ENCODE measurements around the gene THSD7B. TPM values are rescaled to one million over a fixed set of nuclear protein-coding genes. Genes with fewer than 3 reads are reported as not detected.

THSD7B gene
- polyA plus RNA-seq, 2 of the 4 experiments (the other 2 are of a cell fraction) = not detected

- no peak overlapping the region for H3K27ac ChIP-seq
- H3K4me1 ChIP-seq = no peaks in the 10 kb centered on the region
- ATAC-seq (no peak), DNase-seq (ENCODE audit: low read depth in 1 of 2, low spot score in 1 of 2) (no peak), FAIRE-seq (no peak)
- no peak overlapping the region for H3K4me3 ChIP-seq
- WGBS (ENCODE audit: missing lambda C conversion rate) = 0% methylated on average over 3 of the region's 9 CpGs
- no peaks in the 10 kb centered on the region for H3K9me3 ChIP-seq
- H3K4me2 ChIP-seq = no peak overlapping the region
- POLR2A ChIA-PET = no interaction called here
- CTCF ChIA-PET = no interaction called here
- TF ChIP-seq KDM1A (IDR thresholded peaks at IDR 0.05; ENCODE audit: low read depth) (no peak), FOSB (CRISPR knock-in tag; IDR thresholded peaks at IDR 0.05) (no peak), POLR2AphosphoS2 (conservative IDR thresholded peaks at IDR 0.05; ENCODE audit: low read length) (no peak), SMC3 (IDR thresholded peaks at IDR 0.05) (no peak), JUNB (IDR thresholded peaks at IDR 0.05) (no peak), HES2 (IDR thresholded peaks at IDR 0.05) (no peak), CHD4 (IDR thresholded peaks at IDR 0.05; ENCODE audit: borderline replicate concordance) (no peak), FOSL2 (IDR thresholded peaks at IDR 0.05) (no peak), FOSL2 (CRISPR knock-in tag; IDR thresholded peaks at IDR 0.05) (no peak), MAFK (IDR thresholded peaks at IDR 0.05; ENCODE audit: partially characterized antibody) (no peak), REST (IDR thresholded peaks at IDR 0.05) (no peak), RCOR1 (IDR thresholded peaks at IDR 0.05; ENCODE audit: low read depth, low read length) (no peak), CBX8 (IDR thresholded peaks at IDR 0.05) (no peak), NFE2L2 (conservative IDR thresholded peaks at IDR 0.05; ENCODE audit: low read length) (no peak), ZC3H11A (IDR thresholded peaks at IDR 0.05) (no peak), MYC (IDR thresholded peaks at IDR 0.05; ENCODE audit: borderline replicate concordance, low read length) (no peak)
- TF ChIP-seq, protein P1, sequence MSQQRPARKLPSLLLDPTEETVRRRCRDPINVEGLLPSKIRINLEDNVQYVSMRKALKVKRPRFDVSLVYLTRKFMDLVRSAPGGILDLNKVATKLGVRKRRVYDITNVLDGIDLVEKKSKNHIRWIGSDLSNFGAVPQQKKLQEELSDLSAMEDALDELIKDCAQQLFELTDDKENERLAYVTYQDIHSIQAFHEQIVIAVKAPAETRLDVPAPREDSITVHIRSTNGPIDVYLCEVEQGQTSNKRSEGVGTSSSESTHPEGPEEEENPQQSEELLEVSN (IDR thresholded peaks at IDR 0.05; ENCODE audit: borderline replicate concordance, low read depth) = no peak
These were observed 155.4 kb downstream of the THSD7B start for GRCh38 chr2:136920652-136921333.

DNA sequence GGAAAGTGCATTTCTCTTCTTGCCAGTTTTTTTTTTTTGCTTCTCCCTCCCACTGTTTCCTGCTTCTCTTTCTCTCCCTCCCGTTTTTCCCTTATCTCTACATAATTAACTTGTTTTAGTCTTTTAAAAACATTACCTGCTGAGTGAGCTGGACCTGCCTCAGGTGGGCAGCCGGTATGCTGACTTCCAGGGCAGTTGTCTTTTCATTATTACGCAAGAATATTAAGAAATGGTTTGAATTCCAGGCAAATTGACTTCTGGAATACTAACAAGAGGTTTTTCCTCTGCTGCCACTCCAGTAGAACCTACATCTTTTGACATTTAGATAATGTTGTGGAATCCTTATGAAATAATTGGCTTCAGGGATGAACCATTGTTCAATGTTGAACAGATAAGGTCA, 161.8 kb downstream of the THSD7B start:
- no peak for FAIRE-seq
- Histone ChIP-seq H3K27ac (no peak overlapping the region), H3K4me3 (no peak overlapping the region), H3K4me1 (no peaks in the 10 kb centered on the region), H3K4me2 (no peak overlapping the region), H3K9me3 (no peaks in the 10 kb centered on the region)
- 2% methylated on average over 3 of the region's 3 CpGs for whole genome bisulfite sequencing (ENCODE audit: missing lambda C conversion rate)
- DNase-seq (ENCODE audit: low read depth in 1 of 2, low spot score in 1 of 2) = no peak
- ChIA-PET CTCF (no interaction called here), POLR2A (no interaction called here)
- no peak for ATAC-seq
- TF ChIP-seq, protein P2, sequence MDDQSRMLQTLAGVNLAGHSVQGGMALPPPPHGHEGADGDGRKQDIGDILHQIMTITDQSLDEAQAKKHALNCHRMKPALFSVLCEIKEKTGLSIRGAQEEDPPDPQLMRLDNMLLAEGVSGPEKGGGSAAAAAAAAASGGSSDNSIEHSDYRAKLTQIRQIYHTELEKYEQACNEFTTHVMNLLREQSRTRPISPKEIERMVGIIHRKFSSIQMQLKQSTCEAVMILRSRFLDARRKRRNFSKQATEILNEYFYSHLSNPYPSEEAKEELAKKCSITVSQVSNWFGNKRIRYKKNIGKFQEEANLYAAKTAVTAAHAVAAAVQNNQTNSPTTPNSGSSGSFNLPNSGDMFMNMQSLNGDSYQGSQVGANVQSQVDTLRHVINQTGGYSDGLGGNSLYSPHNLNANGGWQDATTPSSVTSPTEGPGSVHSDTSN (IDR thresholded peaks at IDR 0.05) = no peak
- TF ChIP-seq HEYL (CRISPR knock-in tag; IDR thresholded peaks at IDR 0.05) (no peak), FOSL2 (IDR thresholded peaks at IDR 0.05) (no peak), FOSL2 (CRISPR knock-in tag; IDR thresholded peaks at IDR 0.05) (no peak), PHF8 (IDR thresholded peaks at IDR 0.05; ENCODE audit: borderline replicate concordance, low read depth) (no peak), CBX2 (IDR thresholded peaks at IDR 0.05; ENCODE audit: borderline replicate concordance, low read depth) (no peak), POLR2A (IDR thresholded peaks at IDR 0.05; ENCODE audit: low read length) (no peak), USF2 (IDR thresholded peaks at IDR 0.05) (no peak), SMC3 (IDR thresholded peaks at IDR 0.05) (no peak), POLR2AphosphoS2 (conservative IDR thresholded peaks at IDR 0.05; ENCODE audit: low read length) (no peak), RFX5 (IDR thresholded peaks at IDR 0.05) (no peak)
- TF ChIP-seq, protein P3, sequence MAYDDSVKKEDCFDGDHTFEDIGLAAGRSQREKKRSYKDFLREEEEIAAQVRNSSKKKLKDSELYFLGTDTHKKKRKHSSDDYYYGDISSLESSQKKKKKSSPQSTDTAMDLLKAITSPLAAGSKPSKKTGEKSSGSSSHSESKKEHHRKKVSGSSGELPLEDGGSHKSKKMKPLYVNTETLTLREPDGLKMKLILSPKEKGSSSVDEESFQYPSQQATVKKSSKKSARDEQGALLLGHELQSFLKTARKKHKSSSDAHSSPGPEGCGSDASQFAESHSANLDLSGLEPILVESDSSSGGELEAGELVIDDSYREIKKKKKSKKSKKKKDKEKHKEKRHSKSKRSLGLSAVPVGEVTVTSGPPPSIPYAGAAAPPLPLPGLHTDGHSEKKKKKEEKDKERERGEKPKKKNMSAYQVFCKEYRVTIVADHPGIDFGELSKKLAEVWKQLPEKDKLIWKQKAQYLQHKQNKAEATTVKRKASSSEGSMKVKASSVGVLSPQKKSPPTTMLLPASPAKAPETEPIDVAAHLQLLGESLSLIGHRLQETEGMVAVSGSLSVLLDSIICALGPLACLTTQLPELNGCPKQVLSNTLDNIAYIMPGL (CRISPR knock-in tag; IDR thresholded peaks at IDR 0.05; ENCODE audit: borderline replicate concordance) = no peak
- TF ChIP-seq, protein P4, sequence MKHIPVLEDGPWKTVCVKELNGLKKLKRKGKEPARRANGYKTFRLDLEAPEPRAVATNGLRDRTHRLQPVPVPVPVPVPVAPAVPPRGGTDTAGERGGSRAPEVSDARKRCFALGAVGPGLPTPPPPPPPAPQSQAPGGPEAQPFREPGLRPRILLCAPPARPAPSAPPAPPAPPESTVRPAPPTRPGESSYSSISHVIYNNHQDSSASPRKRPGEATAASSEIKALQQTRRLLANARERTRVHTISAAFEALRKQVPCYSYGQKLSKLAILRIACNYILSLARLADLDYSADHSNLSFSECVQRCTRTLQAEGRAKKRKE (CRISPR knock-in tag; IDR thresholded peaks at IDR 0.05; ENCODE audit: low read depth) = no peak
- TF ChIP-seq, protein P5, sequence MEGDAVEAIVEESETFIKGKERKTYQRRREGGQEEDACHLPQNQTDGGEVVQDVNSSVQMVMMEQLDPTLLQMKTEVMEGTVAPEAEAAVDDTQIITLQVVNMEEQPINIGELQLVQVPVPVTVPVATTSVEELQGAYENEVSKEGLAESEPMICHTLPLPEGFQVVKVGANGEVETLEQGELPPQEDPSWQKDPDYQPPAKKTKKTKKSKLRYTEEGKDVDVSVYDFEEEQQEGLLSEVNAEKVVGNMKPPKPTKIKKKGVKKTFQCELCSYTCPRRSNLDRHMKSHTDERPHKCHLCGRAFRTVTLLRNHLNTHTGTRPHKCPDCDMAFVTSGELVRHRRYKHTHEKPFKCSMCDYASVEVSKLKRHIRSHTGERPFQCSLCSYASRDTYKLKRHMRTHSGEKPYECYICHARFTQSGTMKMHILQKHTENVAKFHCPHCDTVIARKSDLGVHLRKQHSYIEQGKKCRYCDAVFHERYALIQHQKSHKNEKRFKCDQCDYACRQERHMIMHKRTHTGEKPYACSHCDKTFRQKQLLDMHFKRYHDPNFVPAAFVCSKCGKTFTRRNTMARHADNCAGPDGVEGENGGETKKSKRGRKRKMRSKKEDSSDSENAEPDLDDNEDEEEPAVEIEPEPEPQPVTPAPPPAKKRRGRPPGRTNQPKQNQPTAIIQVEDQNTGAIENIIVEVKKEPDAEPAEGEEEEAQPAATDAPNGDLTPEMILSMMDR (IDR thresholded peaks at IDR 0.05) = no peak
